GM06990 (cell line): ENCODE data around the gene MED8.

Source experiments
- DNase-seq: peaks from one replicate; pipeline ENCODE4 v3.0.0-alpha.2; 2011; ENCODE audit not compliant: insufficient read length; ENCODE audit errors: extremely low read depth
- H3K27me3 ChIP-seq: replicated peaks from 2 replicates; pipeline ENCODE4 v1.6.0; 2011; ENCODE audit warnings: low read length; ENCODE audit not compliant: control insufficient read depth, insufficient read depth
- H3K36me3 ChIP-seq: 2 replicates; pipeline ENCODE4 v1.5.1; 2011; ENCODE audit warnings: low read length; ENCODE audit not compliant: control insufficient read depth, insufficient read depth
- H3K4me3 ChIP-seq: replicated peaks from 2 replicates; pipeline ENCODE4 v1.5.1; 2011; ENCODE audit warnings: low read depth, mild to moderate bottlenecking, control low read depth, low read length
- TF ChIP-seq, protein P1 (sequence below): IDR thresholded peaks from 2 replicates; pipeline ENCODE4 v1.5.1; 2011; ENCODE audit warnings: low read length, control low read depth, mild to moderate bottlenecking, inconsistent platforms; ENCODE audit not compliant: insufficient read depth, poor library complexity, severe bottlenecking

The MED8 gene

GRCh38 chr1:43338001-43338400 is 51.6 kb downstream of the MED8 start:
- DNase-seq, result no peak

GRCh38 chr1:43337588-43337987 is 52.0 kb downstream of the MED8 start, which contains the start of gene MPL:
Gene MPL, plus strand, starts transcription at chr1:43337818. Its CDS starts 31 bp downstream, at chr1:43337849.
- no peak within 1 kb of the TSS for H3K4me3 ChIP-seq
- DNase-seq, result no peak
- no peaks in the 10 kb centered on the region for H3K27me3 ChIP-seq
- TF ChIP-seq, protein P1, sequence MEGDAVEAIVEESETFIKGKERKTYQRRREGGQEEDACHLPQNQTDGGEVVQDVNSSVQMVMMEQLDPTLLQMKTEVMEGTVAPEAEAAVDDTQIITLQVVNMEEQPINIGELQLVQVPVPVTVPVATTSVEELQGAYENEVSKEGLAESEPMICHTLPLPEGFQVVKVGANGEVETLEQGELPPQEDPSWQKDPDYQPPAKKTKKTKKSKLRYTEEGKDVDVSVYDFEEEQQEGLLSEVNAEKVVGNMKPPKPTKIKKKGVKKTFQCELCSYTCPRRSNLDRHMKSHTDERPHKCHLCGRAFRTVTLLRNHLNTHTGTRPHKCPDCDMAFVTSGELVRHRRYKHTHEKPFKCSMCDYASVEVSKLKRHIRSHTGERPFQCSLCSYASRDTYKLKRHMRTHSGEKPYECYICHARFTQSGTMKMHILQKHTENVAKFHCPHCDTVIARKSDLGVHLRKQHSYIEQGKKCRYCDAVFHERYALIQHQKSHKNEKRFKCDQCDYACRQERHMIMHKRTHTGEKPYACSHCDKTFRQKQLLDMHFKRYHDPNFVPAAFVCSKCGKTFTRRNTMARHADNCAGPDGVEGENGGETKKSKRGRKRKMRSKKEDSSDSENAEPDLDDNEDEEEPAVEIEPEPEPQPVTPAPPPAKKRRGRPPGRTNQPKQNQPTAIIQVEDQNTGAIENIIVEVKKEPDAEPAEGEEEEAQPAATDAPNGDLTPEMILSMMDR, result no peak
- H3K36me3 ChIP-seq, result no peaks in the 10 kb centered on the region

More at GRCh38 chr1:43338001-43338400, 51.6 kb downstream of the MED8 start:
- TF ChIP-seq, protein P1, result no peak
- Histone ChIP-seq H3K27me3 (no peaks in the 10 kb centered on the region), H3K4me3 (no peak overlapping the region), H3K36me3 (no peaks in the 10 kb centered on the region)

GRCh38 chr1:43334453-43335205 is 55.0 kb downstream of the MED8 start:
- H3K27me3 ChIP-seq, result no peaks in the 10 kb centered on the region
- no peak for DNase-seq
- TF ChIP-seq, protein P1, result no peak
- H3K36me3 ChIP-seq, result no peaks in the 10 kb centered on the region
- H3K4me3 ChIP-seq, result no peak overlapping the region
